Esophagus squamous epithelium (tissue), 4 donors: Measurements from ENCODE around the gene SLC7A5.

Experiments
- CTCF ChIP-seq, 6 experiments: fragments of 450-650 bp in 4 of 6; fragments of 200-600 bp in 2 of 6; sonication (generic) in 2 of 6; IDR thresholded peaks; one replicate each; pipeline ENCODE4 v1.5.1; 2016 to 2019; ENCODE audit warnings: antibody characterized with exemption in 6 of 6, mild to moderate bottlenecking in 4 of 6, moderate library complexity in 4 of 6
- POLR2A ChIP-seq, 4 donors: fragments of 450-650 bp; IDR thresholded peaks; one replicate each; pipeline ENCODE4 v1.6.1; 2017; ENCODE audit warnings: antibody characterized with exemption in 4 of 4, mild to moderate bottlenecking in 4 of 4, moderate library complexity in 3 of 4

- no peak for TF ChIP-seq POLR2A (IDR thresholded peaks at IDR 0.05)
- no peak for TF ChIP-seq CTCF (IDR thresholded peaks at IDR 0.05)
Measured at GRCh38 chr16:87881324-87882200, 12.3 kb upstream of the SLC7A5 start.
